GM12874 (cell line): ENCODE data around the gene ZNF771.

Experiments used
- CTCF ChIP-seq: IDR thresholded peaks from 2 replicates; pipeline ENCODE4 v1.5.1; 2011; ENCODE audit warnings: low read depth, mild to moderate bottlenecking, control low read depth, low read length, moderate library complexity; ENCODE audit not compliant: insufficient read depth

The ZNF771 gene

GRCh38 chr16:30370456-30371247, 36.8 kb upstream of the ZNF771 start, which contains the start of gene TBC1D10B:
Gene TBC1D10B, minus strand, starts transcription at chr16:30370494. Its CDS starts 311 bp downstream, at chr16:30370183.
- no peak for TF ChIP-seq CTCF

GRCh38 chr16:30371248-30371816, 36.1 kb upstream of the ZNF771 start:
- no peak for TF ChIP-seq CTCF

- TF ChIP-seq CTCF, result no peak
Observed at GRCh38 chr16:30372038-30372712, 35.2 kb upstream of the ZNF771 start.

GRCh38 chr16:30372725-30373124, 34.7 kb upstream of the ZNF771 start:
- TF ChIP-seq CTCF, result no peak

- no peak for TF ChIP-seq CTCF
Observed at GRCh38 chr16:30374538-30374937, 32.9 kb upstream of the ZNF771 start, which contains the start of gene MYL11. Gene MYL11, plus strand, starts transcription at chr16:30374802. Its CDS starts 56 bp downstream, at chr16:30374858.

GRCh38 chr16:30375864-30376263, 31.5 kb upstream of the ZNF771 start:
- no peak for TF ChIP-seq CTCF

- no peak for TF ChIP-seq CTCF
Observed at GRCh38 chr16:30376461-30376902, 30.9 kb upstream of the ZNF771 start.
